HepG2 (cell line): ENCODE results near the gene ECSIT. TPM values are rescaled to one million over a fixed set of nuclear protein-coding genes. Genes with fewer than 3 reads are reported as not detected.

Experiments
- ARHGAP35 ChIP-seq: sonication (generic); formaldehyde crosslinking; IDR thresholded peaks from 2 replicates; pipeline ENCODE4 v1.9.0; 2022; ENCODE audit warnings: mild to moderate bottlenecking, inconsistent platforms, moderate library complexity, missing genetic modification reagents, borderline replicate concordance
- CHD2 ChIP-seq: IDR thresholded peaks from 2 replicates; pipeline ENCODE4 v1.6.1; 2011; ENCODE audit warnings: low read depth, low read length, improper control_type of control experiment
- HDAC6 ChIP-seq: fragments of 200-600 bp; sonication (generic); IDR thresholded peaks from 2 replicates; pipeline ENCODE4 v1.7.0; 2017; ENCODE audit warnings: mild to moderate bottlenecking, antibody characterized with exemption, low read length, low read depth
- KLF6 ChIP-seq: IDR thresholded peaks from 2 replicates; pipeline ENCODE4 v1.8.0; 2016; ENCODE audit warnings: missing biosample characterization, missing genetic modification reagents
- KMT2B ChIP-seq: IDR thresholded peaks from 2 replicates; pipeline ENCODE4 v1.6.1; 2016; ENCODE audit warnings: missing genetic modification reagents, missing compliant biosample characterization
- MYC ChIP-seq: sonication (generic); formaldehyde crosslinking; IDR thresholded peaks from 2 replicates; pipeline ENCODE4 v1.9.0; 2021; ENCODE audit warnings: missing genetic modification reagents, borderline replicate concordance
- NBN ChIP-seq: fragments of 450-650 bp; conservative IDR thresholded peaks from 2 replicates; pipeline ENCODE4 v1.6.1; 2017
- NFKB2 ChIP-seq: sonication (generic); formaldehyde crosslinking; IDR thresholded peaks from 2 replicates; pipeline ENCODE4 v1.4.0; 2020; ENCODE audit warnings: missing genetic modification reagents, borderline replicate concordance
- NKX3-1 ChIP-seq: sonication (generic); formaldehyde crosslinking; IDR thresholded peaks from 2 replicates; pipeline ENCODE4 v1.5.0; 2020; ENCODE audit warnings: missing genetic modification reagents
- SMARCC2 ChIP-seq: fragments of 450-650 bp; IDR thresholded peaks from 2 replicates; pipeline ENCODE4 v1.6.1; 2017; ENCODE audit warnings: antibody characterized with exemption, mild to moderate bottlenecking
- TMF1 ChIP-seq: sonication (generic); formaldehyde crosslinking; IDR thresholded peaks from 2 replicates; pipeline ENCODE4 v1.8.1; 2022; ENCODE audit warnings: low read depth, missing genetic modification reagents
- ZNF225 ChIP-seq: sonication (generic); formaldehyde crosslinking; IDR thresholded peaks from 2 replicates; pipeline ENCODE4 v1.4.0; 2020; ENCODE audit warnings: mild to moderate bottlenecking, missing genetic modification reagents
- ZNF432 ChIP-seq: sonication (generic); formaldehyde crosslinking; IDR thresholded peaks from 2 replicates; pipeline ENCODE4 v1.5.0; 2020; ENCODE audit warnings: missing genetic modification reagents, mild to moderate bottlenecking, borderline replicate concordance
- ZNF558 ChIP-seq: sonication (generic); formaldehyde crosslinking; IDR thresholded peaks from 2 replicates; pipeline ENCODE4 v1.9.0; 2022; ENCODE audit warnings: mild to moderate bottlenecking, missing genetic modification reagents, borderline replicate concordance
- ZNF768 ChIP-seq: sonication (generic); formaldehyde crosslinking; IDR thresholded peaks from 2 replicates; pipeline ENCODE4 v1.4.0; 2020; ENCODE audit warnings: missing genetic modification reagents
- ZNF839 ChIP-seq: sonication (generic); formaldehyde crosslinking; IDR thresholded peaks from 2 replicates; pipeline ENCODE4 v1.4.0; 2020; ENCODE audit warnings: missing genetic modification reagents, mild to moderate bottlenecking, borderline replicate concordance
- polyA plus RNA-seq, 8 experiments: library from polyadenylated mRNA; depleted of rRNA in 3 of 8; stranded (reverse) in 7 of 8; unstranded in 1 of 8; fragments of >200 nt; fragmentation: Illumina TruSeq in 4 of 8; extraction: Trizol in 4 of 8; gene quantifications; 2 replicates each; pipeline versions ENCODE4 v1.2.1 to v1.2.3, GENCODE V29; 2011 to 2016; ENCODE audit warnings: low read depth in 4 of 8, missing spikeins in 1 of 8, mixed read lengths in 1 of 8; ENCODE audit not compliant: insufficient read depth in 1 of 8
- total RNA-seq, 5 experiments: library from RNA; depleted of rRNA; stranded (reverse); fragments of >200 nt; fragmentation: Illumina TruSeq; extraction: Trizol; gene quantifications; 2 replicates each; pipeline ENCODE4 v1.2.3, GENCODE V29; 2016; ENCODE audit warnings: low read depth in 1 of 5
- TF ChIP-seq, protein P1 (sequence below): sonication (generic); formaldehyde crosslinking; IDR thresholded peaks from 2 replicates; pipeline ENCODE4 v1.4.0; 2020; ENCODE audit warnings: missing genetic modification reagents
- TF ChIP-seq, protein P2 (sequence below): IDR thresholded peaks from 2 replicates; pipeline ENCODE4 v1.6.1; 2016; ENCODE audit warnings: missing genetic modification reagents, missing compliant biosample characterization
- TF ChIP-seq, protein P3 (sequence below): sonication (generic); formaldehyde crosslinking; IDR thresholded peaks from 2 replicates; pipeline ENCODE4 v1.8.0; 2023; ENCODE audit warnings: mild to moderate bottlenecking, missing genetic modification reagents
- TF ChIP-seq, protein P4 (sequence below): sonication (generic); formaldehyde crosslinking; IDR thresholded peaks from 2 replicates; pipeline ENCODE4 v1.5.1; 2020; ENCODE audit warnings: mild to moderate bottlenecking, missing genetic modification reagents, borderline replicate concordance
- TF ChIP-seq, protein P5 (sequence below): sonication (generic); formaldehyde crosslinking; conservative IDR thresholded peaks from 2 replicates; pipeline ENCODE4 v1.5.0; 2020; ENCODE audit warnings: missing genetic modification reagents
- TF ChIP-seq, protein P6 (sequence below): sonication (generic); formaldehyde crosslinking; IDR thresholded peaks from 2 replicates; pipeline ENCODE4 v1.4.0; 2020; ENCODE audit warnings: mild to moderate bottlenecking, missing genetic modification reagents

ECSIT gene
- total and polyA plus RNA-seq, 2 of the 13 experiments (the other 11 are each of a cell fraction or from before 2014, with no cell fraction given), result 36.4 to 62.3 TPM

DNA sequence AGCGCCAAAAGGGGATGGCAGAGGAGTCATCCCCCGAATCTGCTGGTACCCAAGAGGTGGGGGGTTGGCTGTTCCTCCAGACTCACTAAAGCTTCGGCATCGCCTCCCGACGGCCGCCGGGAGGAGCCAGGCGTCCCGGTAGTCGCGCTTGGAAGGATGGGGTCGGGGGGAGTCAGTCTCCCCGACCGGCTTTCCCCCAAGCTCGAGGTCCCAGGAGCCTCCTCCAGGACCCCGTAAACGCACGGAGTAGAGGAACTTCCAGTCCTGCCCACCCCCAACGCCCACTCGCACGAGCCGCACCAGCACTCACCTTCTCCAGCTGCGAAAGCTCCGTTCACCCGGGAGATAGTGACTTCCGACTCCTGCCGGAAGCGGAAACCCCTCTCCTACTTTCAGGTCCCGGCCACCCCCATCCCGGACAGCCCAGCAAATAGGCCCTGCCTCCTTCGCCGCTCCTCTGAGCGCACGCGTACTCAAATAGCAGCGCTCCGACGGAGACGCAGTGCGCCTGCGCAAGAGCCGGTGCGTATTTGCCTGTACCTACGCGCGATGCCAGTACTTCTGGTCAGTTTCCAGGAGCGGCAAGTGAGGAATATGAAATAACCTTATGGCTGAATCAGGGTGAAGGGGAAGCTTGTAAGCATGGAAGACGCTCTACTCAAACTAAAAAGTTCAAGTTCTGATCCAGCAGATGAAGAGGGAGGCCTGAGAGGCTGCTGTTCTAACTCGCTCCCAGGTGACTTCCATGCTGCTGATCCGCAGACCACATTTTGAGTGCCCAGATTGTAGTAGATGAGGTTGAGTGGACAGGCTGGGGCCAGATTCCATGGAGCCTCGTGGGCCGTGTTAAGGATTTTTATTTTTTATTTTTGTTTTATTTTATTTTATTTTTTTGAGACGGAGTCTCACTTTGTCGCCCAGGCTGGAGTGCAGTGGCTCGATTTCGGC lies 30.2 kb upstream of the ECSIT start, which contains the start of gene ELOF1 (continued):
- TF ChIP-seq, protein P1, sequence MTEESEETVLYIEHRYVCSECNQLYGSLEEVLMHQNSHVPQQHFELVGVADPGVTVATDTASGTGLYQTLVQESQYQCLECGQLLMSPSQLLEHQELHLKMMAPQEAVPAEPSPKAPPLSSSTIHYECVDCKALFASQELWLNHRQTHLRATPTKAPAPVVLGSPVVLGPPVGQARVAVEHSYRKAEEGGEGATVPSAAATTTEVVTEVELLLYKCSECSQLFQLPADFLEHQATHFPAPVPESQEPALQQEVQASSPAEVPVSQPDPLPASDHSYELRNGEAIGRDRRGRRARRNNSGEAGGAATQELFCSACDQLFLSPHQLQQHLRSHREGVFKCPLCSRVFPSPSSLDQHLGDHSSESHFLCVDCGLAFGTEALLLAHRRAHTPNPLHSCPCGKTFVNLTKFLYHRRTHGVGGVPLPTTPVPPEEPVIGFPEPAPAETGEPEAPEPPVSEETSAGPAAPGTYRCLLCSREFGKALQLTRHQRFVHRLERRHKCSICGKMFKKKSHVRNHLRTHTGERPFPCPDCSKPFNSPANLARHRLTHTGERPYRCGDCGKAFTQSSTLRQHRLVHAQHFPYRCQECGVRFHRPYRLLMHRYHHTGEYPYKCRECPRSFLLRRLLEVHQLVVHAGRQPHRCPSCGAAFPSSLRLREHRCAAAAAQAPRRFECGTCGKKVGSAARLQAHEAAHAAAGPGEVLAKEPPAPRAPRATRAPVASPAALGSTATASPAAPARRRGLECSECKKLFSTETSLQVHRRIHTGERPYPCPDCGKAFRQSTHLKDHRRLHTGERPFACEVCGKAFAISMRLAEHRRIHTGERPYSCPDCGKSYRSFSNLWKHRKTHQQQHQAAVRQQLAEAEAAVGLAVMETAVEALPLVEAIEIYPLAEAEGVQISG, result peak; percentile 76
- no peak for TF ChIP-seq ARHGAP35 (CRISPR knock-in tag)
- peak; percentile 35; the same call in 1 of the 2 replicates for TF ChIP-seq MYC
- TF ChIP-seq ZNF768 (CRISPR knock-in tag), result no peak
- TF ChIP-seq ZNF432 (CRISPR knock-in tag), result no peak
- TF ChIP-seq TMF1, result 0 out of 2 replicates have a peak, but pooled peaks have one; percentile 15
- no peak for TF ChIP-seq ZNF839
- no peak for TF ChIP-seq CHD2
- TF ChIP-seq, protein P2, sequence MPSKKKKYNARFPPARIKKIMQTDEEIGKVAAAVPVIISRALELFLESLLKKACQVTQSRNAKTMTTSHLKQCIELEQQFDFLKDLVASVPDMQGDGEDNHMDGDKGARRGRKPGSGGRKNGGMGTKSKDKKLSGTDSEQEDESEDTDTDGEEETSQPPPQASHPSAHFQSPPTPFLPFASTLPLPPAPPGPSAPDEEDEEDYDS, result peak; percentile 94
- TF ChIP-seq, protein P3, sequence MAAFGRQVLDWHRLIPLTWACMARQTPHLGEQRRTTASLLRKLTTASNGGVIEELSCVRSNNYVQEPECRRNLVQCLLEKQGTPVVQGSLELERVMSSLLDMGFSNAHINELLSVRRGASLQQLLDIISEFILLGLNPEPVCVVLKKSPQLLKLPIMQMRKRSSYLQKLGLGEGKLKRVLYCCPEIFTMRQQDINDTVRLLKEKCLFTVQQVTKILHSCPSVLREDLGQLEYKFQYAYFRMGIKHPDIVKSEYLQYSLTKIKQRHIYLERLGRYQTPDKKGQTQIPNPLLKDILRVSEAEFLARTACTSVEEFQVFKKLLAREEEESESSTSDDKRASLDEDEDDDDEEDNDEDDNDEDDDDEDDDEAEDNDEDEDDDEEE, result no peak
- TF ChIP-seq, protein P4, sequence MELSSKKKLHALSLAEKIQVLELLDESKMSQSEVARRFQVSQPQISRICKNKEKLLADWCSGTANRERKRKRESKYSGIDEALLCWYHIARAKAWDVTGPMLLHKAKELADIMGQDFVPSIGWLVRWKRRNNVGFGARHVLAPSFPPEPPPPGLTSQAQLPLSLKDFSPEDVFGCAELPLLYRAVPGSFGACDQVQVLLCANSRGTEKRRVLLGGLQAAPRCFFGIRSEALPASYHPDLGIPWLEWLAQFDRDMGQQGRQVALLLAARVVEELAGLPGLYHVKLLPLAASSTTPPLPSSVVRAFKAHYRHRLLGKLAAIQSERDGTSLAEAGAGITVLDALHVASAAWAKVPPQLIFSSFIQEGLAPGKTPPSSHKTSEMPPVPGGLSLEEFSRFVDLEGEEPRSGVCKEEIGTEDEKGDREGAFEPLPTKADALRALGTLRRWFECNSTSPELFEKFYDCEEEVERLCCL (CRISPR knock-in tag), result no peak
- peak; percentile 63; the same call in 1 of the 2 replicates for TF ChIP-seq KMT2B (CRISPR knock-in tag)
- TF ChIP-seq ZNF558, result no peak
- no peak for TF ChIP-seq SMARCC2
- no peak for TF ChIP-seq NBN
- TF ChIP-seq NFKB2 (CRISPR knock-in tag), result no peak
- TF ChIP-seq HDAC6, result no peak
- TF ChIP-seq KLF6 (CRISPR knock-in tag), result peak; percentile 69; the same call in 1 of the 2 replicates
- TF ChIP-seq, protein P5, sequence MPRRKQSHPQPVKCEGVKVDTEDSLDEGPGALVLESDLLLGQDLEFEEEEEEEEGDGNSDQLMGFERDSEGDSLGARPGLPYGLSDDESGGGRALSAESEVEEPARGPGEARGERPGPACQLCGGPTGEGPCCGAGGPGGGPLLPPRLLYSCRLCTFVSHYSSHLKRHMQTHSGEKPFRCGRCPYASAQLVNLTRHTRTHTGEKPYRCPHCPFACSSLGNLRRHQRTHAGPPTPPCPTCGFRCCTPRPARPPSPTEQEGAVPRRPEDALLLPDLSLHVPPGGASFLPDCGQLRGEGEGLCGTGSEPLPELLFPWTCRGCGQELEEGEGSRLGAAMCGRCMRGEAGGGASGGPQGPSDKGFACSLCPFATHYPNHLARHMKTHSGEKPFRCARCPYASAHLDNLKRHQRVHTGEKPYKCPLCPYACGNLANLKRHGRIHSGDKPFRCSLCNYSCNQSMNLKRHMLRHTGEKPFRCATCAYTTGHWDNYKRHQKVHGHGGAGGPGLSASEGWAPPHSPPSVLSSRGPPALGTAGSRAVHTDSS, result no peak
- no peak for TF ChIP-seq NKX3-1 (CRISPR knock-in tag)
- no peak for TF ChIP-seq ZNF225 (CRISPR knock-in tag)
- TF ChIP-seq, protein P6, sequence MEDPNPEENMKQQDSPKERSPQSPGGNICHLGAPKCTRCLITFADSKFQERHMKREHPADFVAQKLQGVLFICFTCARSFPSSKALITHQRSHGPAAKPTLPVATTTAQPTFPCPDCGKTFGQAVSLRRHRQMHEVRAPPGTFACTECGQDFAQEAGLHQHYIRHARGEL (CRISPR knock-in tag), result no peak
